Left hindlimb (tissue), 1 donor: ENCODE data around the gene HOXB5.
A peak's percentile ranks its signal among the peaks of the same experiment; 100 is the strongest.

Experiments used
- DNase-seq: peaks from one replicate; pipeline ENCODE4 v3.0.0-alpha.2; 2018

Gene HOXB5

GRCh38 chr17:48615963-48616716 lies 22.6 kb upstream of the HOXB5 start:
- no peak for DNase-seq

- DNase-seq: no peak
These were observed 21.7 kb upstream of the HOXB5 start, which contains the start of gene HOXB8 for GRCh38 chr17:48615047-48615962. Gene HOXB8, minus strand, starts transcription at chr17:48615292. Its CDS starts 588 bp downstream, at chr17:48614704.

- no peak for DNase-seq
These were observed 20.5 kb upstream of the HOXB5 start for GRCh38 chr17:48613862-48614694.

GRCh38 chr17:48612854-48613691 lies 19.5 kb upstream of the HOXB5 start:
- DNase-seq: peak; percentile 51

- no peak for DNase-seq
These were observed 18.9 kb upstream of the HOXB5 start for GRCh38 chr17:48612456-48612853.

GRCh38 chr17:48611681-48612455 lies 18.3 kb upstream of the HOXB5 start:
- no peak for DNase-seq

GRCh38 chr17:48611213-48611612 lies 17.6 kb upstream of the HOXB5 start:
- no peak for DNase-seq

- no peak for DNase-seq
These were observed 17.0 kb upstream of the HOXB5 start, which contains the start of gene HOXB7 for GRCh38 chr17:48610282-48611211. Gene HOXB7, minus strand, starts transcription at chr17:48611017. Its CDS starts 99 bp downstream, at chr17:48610918.

- no peak for DNase-seq
These were observed 16.2 kb upstream of the HOXB5 start for GRCh38 chr17:48609759-48610281.

GRCh38 chr17:48609033-48609432 lies 15.5 kb upstream of the HOXB5 start:
- no peak for DNase-seq

GRCh38 chr17:48608494-48608834 lies 14.9 kb upstream of the HOXB5 start:
- no peak for DNase-seq

GRCh38 chr17:48606892-48607614 lies 13.5 kb upstream of the HOXB5 start:
- no peak for DNase-seq

- no peak for DNase-seq
These were observed 12.7 kb upstream of the HOXB5 start for GRCh38 chr17:48605991-48606891.

GRCh38 chr17:48605409-48605919 lies 11.9 kb upstream of the HOXB5 start:
- no peak for DNase-seq

GRCh38 chr17:48604770-48605329 lies 11.3 kb upstream of the HOXB5 start, which contains the start of gene HOXB6:
Gene HOXB6, minus strand, starts transcription at chr17:48604986. Its CDS starts 6,836 bp downstream, at chr17:48598150.
- DNase-seq: no peak

- DNase-seq: no peak
These were observed 10.6 kb upstream of the HOXB5 start for GRCh38 chr17:48603959-48604769.
